K562 (cell line): Measurements from ENCODE around the gene RNF126. TPM values are rescaled to one million over a fixed set of nuclear protein-coding genes. Genes with fewer than 3 reads are reported as not detected.
A peak's percentile ranks its signal among the peaks of the same experiment; 100 is the strongest.

Source experiments
- ATAC-seq: fragments of 200-7000 bp; cut with Tn5 transposase; 3 replicates; pipeline ENCODE4 v1.9.1; 2020; ENCODE audit warnings: moderate library complexity
- BruUV-seq: library from RNA; stranded (reverse); fragments of 400-500 nt; replicated peaks from 2 replicates; lab custom pipeline; 2021; lab: Mats Ljungman, UMichigan
- CTCF ChIA-PET: fragments of 300-600 bp; formaldehyde crosslinking; extraction: SDS; loops from one replicate; lab custom pipeline; 2021; ENCODE audit warnings: low intra/inter-chr PET ratio; lab: Yijun Ruan, JAX
- POLR2A ChIA-PET: fragments of 300-600, 350-650 bp; sonication (Branson Sonifier 250); formaldehyde crosslinking; extraction: SDS; loops from one replicate; lab custom pipeline; 2021; ENCODE audit warnings: antibody characterized with exemption, inconsistent platforms; lab: Yijun Ruan, JAX
- DNase-seq, 4 experiments: peaks; one replicate each; pipeline versions ENCODE4 v3.0.0 to v3.0.0-alpha.2; 2011 to 2018; ENCODE audit warnings: low spot score in 3 of 4, mixed read lengths in 3 of 4; ENCODE audit errors: extremely low read depth in 1 of 4
- FAIRE-seq: peaks from 2 replicates; lab custom pipeline; 2011; peaks lifted over from hg19 to GRCh38; lab: Jason Lieb, UNC
- H2AFZ ChIP-seq: 2 replicates; pipeline ENCODE4 v1.6.0; 2011; ENCODE audit warnings: low read depth, low read length, control low read depth, inconsistent platforms
- H3K27ac ChIP-seq: fragments of 200-600 bp; 3 replicates; pipeline ENCODE4 v1.8.0; 2011; ENCODE audit warnings: low read depth, mild to moderate bottlenecking, control low read depth, inconsistent platforms, low read length, moderate library complexity, mixed read lengths; ENCODE audit errors: extremely low read depth
- H3K27me3 ChIP-seq, 2 experiments: fragments of 300-600 bp in 1 of 2; 2 replicates in 1 of 2; 3 replicates in 1 of 2; pipeline versions ENCODE4 v1.6.0 to v1.8.0; 2011; ENCODE audit warnings: inconsistent platforms in 2 of 2, low read length in 2 of 2, mild to moderate bottlenecking in 1 of 2, mixed read lengths in 1 of 2, moderate library complexity in 1 of 2; ENCODE audit not compliant: control insufficient read depth in 2 of 2, insufficient read depth in 2 of 2
- H3K36me3 ChIP-seq: fragments of 300-600 bp; 3 replicates; pipeline ENCODE4 v1.8.0; 2011; ENCODE audit warnings: mild to moderate bottlenecking, low read length, inconsistent platforms; ENCODE audit not compliant: control insufficient read depth, insufficient read depth
- H3K4me1 ChIP-seq, 2 experiments: fragments of 200-600 bp in 1 of 2; replicated peaks in 1 of 2; 2 replicates in 1 of 2; 3 replicates in 1 of 2; pipeline versions ENCODE4 v1.5.1 to v1.8.0; 2011; ENCODE audit warnings: inconsistent platforms in 2 of 2, low read length in 2 of 2, mild to moderate bottlenecking in 1 of 2, mixed read lengths in 1 of 2, moderate library complexity in 1 of 2; ENCODE audit not compliant: control insufficient read depth in 2 of 2, insufficient read depth in 2 of 2
- H3K4me2 ChIP-seq: 2 replicates; pipeline ENCODE4 v1.6.1; 2011; ENCODE audit warnings: low read length, control low read depth, inconsistent platforms, mixed read lengths; ENCODE audit not compliant: insufficient read depth
- H3K4me3 ChIP-seq: fragments of 200-600 bp; sonication (generic), shearing (Covaris generic); 2 replicates; pipeline ENCODE4 v1.5.1; 2016; ENCODE audit warnings: control low read depth, inconsistent platforms
- H3K79me2 ChIP-seq: fragments of 200-600 bp; 3 replicates; pipeline ENCODE4 v1.8.0; 2011; ENCODE audit warnings: low read length, inconsistent platforms; ENCODE audit not compliant: control insufficient read depth, insufficient read depth
- H3K9ac ChIP-seq, 2 experiments: 2 replicates each; pipeline versions ENCODE4 v1.6.0 to v1.6.1; 2011; ENCODE audit warnings: low read depth in 2 of 2, low read length in 2 of 2, control low read depth in 1 of 2, inconsistent platforms in 1 of 2, mild to moderate bottlenecking in 1 of 2, mixed read lengths in 1 of 2; ENCODE audit not compliant: insufficient read depth in 1 of 2
- H3K9me1 ChIP-seq: one replicate; pipeline ENCODE4 v1.6.0; 2011; ENCODE audit warnings: inconsistent platforms, mild to moderate bottlenecking, low read length, moderate library complexity; ENCODE audit not compliant: control insufficient read depth, insufficient read depth
- H3K9me3 ChIP-seq: replicated peaks from 2 replicates; pipeline ENCODE4 v1.5.1; 2011; ENCODE audit warnings: low read depth, low read length, inconsistent platforms; ENCODE audit not compliant: control insufficient read depth, insufficient read depth
- H4K20me1 ChIP-seq: replicated peaks from 2 replicates; pipeline ENCODE4 v1.6.1; 2011; ENCODE audit warnings: low read length, inconsistent platforms, mixed read lengths; ENCODE audit not compliant: control insufficient read depth, insufficient read depth
- ESRRA ChIP-seq: fragments of 450-650 bp; IDR thresholded peaks from 2 replicates; pipeline ENCODE4 v1.6.1; 2014; ENCODE audit warnings: low read depth, mild to moderate bottlenecking, moderate library complexity, borderline replicate concordance
- POLR2G ChIP-seq: fragments of 200-400 bp; formaldehyde crosslinking; IDR thresholded peaks from 2 replicates; pipeline ENCODE4 v1.6.1; 2017; ENCODE audit warnings: low read depth, mild to moderate bottlenecking, antibody characterized with exemption, low read length, moderate library complexity
- RBFOX2 ChIP-seq: fragments of 200-400 bp; formaldehyde crosslinking; IDR thresholded peaks from 2 replicates; pipeline ENCODE4 v1.6.1; 2017; ENCODE audit warnings: low read depth, mild to moderate bottlenecking, low read length, moderate library complexity
- TCF3 ChIP-seq: sonication (generic); formaldehyde crosslinking; IDR thresholded peaks from 2 replicates; pipeline ENCODE4 v1.4.0; 2020; ENCODE audit warnings: mild to moderate bottlenecking, missing genetic modification reagents
- ZNF717 ChIP-seq: fragments of 250-450 bp; sonication (Bioruptor Pico); IDR thresholded peaks from 2 replicates; pipeline ENCODE4 v1.5.0; 2021
- WGBS: fragments of 100-300 bp; shearing (Covaris generic); methylation state at CpG from one replicate; pipeline ENCODE4 v1.1.6; 2016; ENCODE audit warnings: low coverage, mixed read lengths; ENCODE audit not compliant: insufficient coverage; ENCODE audit errors: missing lambda C conversion rate; 5-methylcytosine and 5-hydroxymethylcytosine counted together
- in situ Hi-C: fragments of 300-500 bp; cut with MboI; formaldehyde crosslinking; loops from 4 replicates; pipeline ENCODE4 v1.15.0; 2018; ENCODE audit warnings: inconsistent platforms, mixed read lengths
- intact Hi-C: fragments of 100-400 bp; cut with micrococcal nuclease; formaldehyde crosslinking; loops from 2 replicates; pipeline ENCODE4 v1.14.2; 2022
- polyA plus RNA-seq, 8 experiments: library from polyadenylated mRNA; depleted of rRNA in 4 of 8; stranded (reverse) in 5 of 8; unstranded in 3 of 8; fragments of >200 nt; fragmentation: Nextera tagmentation in 2 of 8; fragmentation: Illumina TruSeq in 1 of 8; extraction: Ambion mirVana in 2 of 8; extraction: Trizol in 1 of 8; gene quantifications; 2 replicates each; pipeline versions ENCODE4 v1.2.1 to v1.2.3, GENCODE V29; 2011 to 2014; ENCODE audit warnings: inconsistent platforms in 1 of 8, missing spikeins in 1 of 8
- total RNA-seq, 7 experiments: library from RNA; depleted of rRNA in 6 of 7; stranded (reverse); fragments of >200 nt in 6 of 7; fragmentation: Illumina TruSeq in 2 of 7; extraction: Trizol in 2 of 7; gene quantifications; 2 replicates each; pipeline versions ENCODE4 v1.2.1 to v1.2.3, GENCODE V29; 2011 to 2021; ENCODE audit warnings: low replicate concordance in 1 of 7
- TF ChIP-seq, protein P1 (sequence below), 2 experiments: fragments of 450-650 bp in 1 of 2; sonication (generic) in 1 of 2; formaldehyde crosslinking; conservative IDR thresholded peaks; 2 replicates each; pipeline versions ENCODE4 v1.4.0 to v1.8.1; 2020 to 2022; ENCODE audit warnings: mild to moderate bottlenecking in 1 of 2, missing genetic modification reagents in 1 of 2

Gene RNF126
- total and polyA plus RNA-seq, 9 of the 15 experiments (the other 6 are each of a cell fraction or from before 2014, with no cell fraction given): 0.27 to 101 (median 12.3) TPM

DNA sequence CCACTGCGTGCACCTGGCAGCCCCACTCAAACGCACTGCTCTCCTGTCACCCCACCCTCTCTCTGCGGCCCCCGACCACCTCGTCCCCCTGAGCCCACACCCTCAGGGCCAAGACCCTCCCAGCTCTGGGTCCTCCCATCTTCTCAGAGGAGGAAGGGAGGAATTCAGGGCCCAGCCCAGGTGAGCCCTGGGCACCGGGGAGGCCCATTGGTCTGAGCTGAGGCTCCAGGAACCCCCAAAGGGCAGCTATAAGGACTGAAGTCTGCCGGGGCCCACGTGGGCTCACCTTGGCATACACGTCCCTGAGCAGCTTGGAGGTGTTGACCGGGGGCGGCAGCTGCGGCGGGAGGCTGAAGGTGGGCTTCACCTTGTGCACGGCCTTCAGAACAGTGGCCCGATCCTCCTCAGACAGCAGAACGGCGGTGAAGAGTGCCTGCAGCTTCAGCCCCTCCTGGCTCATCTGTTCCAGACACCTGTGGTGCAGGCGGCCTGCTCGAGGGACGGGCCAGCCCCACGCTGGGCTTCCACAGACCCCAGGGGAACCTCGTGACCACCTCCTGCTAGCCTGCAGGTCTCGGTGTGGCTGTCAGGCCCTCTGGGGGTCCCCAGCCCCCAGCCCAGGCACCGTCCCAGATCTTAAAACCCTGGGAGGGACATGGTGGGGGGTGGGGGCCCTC, 38.4 kb downstream of the RNF126 start:
- Histone ChIP-seq H2AFZ (no peak overlapping the region), H3K27me3 (no peaks in the 10 kb centered on the region), H3K4me3 (no peak overlapping the region), H3K9ac (no peak overlapping the region), H3K9me1 (no peaks in the 10 kb centered on the region), H3K27ac (no peak overlapping the region), H3K36me3 (peaks cover 80% of the 10 kb centered on the region; the same call in 2 of the 3 replicates), H3K79me2 (peaks cover 15% of the 10 kb centered on the region; the same call in 1 of the 3 replicates), H3K9me3 (no peaks in the 10 kb centered on the region; the same call in 1 of the 2 replicates), H3K4me2 (no peak overlapping the region), H3K4me1 (peaks cover 0 to 19% of the 10 kb centered on the region in 2 experiments; a peak in 1 of 5 replicates), H4K20me1 (no peaks in the 10 kb centered on the region)
- ATAC-seq: no peak
- FAIRE-seq: no peak
- no peak for DNase-seq
- in situ Hi-C loops (no loop called here), intact Hi-C loops (no loop called here)
- POLR2A ChIA-PET: interaction anchor here (0.6 to 1.1 kb wide), 2 partner anchors 9 to 49 kb away, joined by 3 to 4 read pairs; no protein-coding TSS in a partner anchor
- 95% methylated on average over 19 of the region's 24 CpGs for WGBS
- CTCF ChIA-PET: no interaction called here
- BruUV-seq: no TSS peak
- TF ChIP-seq RBFOX2 (peak; percentile 43; the same call in 1 of the 2 replicates), TCF3 (no peak), ZNF717 (CRISPR knock-in tag) (no peak), POLR2G (peak; percentile 57), ESRRA (no peak)
- TF ChIP-seq, protein P1, sequence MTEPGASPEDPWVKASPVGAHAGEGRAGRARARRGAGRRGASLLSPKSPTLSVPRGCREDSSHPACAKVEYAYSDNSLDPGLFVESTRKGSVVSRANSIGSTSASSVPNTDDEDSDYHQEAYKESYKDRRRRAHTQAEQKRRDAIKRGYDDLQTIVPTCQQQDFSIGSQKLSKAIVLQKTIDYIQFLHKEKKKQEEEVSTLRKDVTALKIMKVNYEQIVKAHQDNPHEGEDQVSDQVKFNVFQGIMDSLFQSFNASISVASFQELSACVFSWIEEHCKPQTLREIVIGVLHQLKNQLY (CRISPR knock-in tag; conservative IDR thresholded peaks at IDR 0.05): no peak
